ENCODE measurements around the gene ANAPC15. TPM values are rescaled to one million over a fixed set of nuclear protein-coding genes. Genes with fewer than 3 reads are reported as not detected.
A peak's percentile ranks its signal among the peaks of the same experiment; 100 is the strongest.

The ANAPC15 gene
- polyA plus RNA-seq, 1 of the 3 experiments (the other 2 are of a cell fraction) = 92.3 TPM

DNA sequence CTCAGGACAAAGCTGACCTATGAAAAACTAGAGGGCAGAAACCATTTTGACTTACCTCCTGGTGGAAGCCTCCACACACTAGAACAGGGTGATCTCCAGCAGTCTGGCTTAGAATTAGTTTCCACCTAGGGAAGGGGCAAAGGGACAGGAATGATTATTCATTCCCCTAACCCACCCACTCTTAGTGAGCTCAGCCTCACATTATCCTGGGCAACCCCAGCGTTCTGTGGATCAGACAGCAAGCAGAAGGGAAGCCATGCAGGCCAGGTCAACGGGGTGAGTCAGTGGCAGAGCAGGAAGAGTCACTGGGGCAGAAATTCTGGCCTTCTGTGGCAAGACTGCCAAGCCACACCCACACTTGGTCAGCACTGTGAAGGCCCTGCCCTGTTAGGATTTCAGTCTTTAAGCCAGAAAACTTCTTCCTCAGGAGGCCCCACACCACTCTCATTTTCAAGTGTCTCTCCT lies 42.7 kb downstream of the ANAPC15 start:
- peaks cover 21 to 52% of the 10 kb centered on the region in 2 experiments for H3K4me1 ChIP-seq (ENCODE audit: control insufficient read depth in 1 of 2, insufficient read depth in 2 of 2, low read depth in 1 of 2, low read length in 1 of 2)
- no peaks in the 10 kb centered on the region for H3K9me3 ChIP-seq
- no peaks in the 10 kb centered on the region for H3K27me3 ChIP-seq (ENCODE audit: insufficient read depth)
- H3F3A ChIP-seq (replicated peaks; ENCODE audit: insufficient read depth) = peaks cover 39% of the 10 kb centered on the region
- H3K4me3 ChIP-seq (ENCODE audit: low read depth in 2 of 2, low read length in 1 of 2) = peak overlapping the region in 1 of 2 experiments; percentile 43; a peak in 2 of 4 replicates
- peak overlapping the region; percentile 53 for H3K4me2 ChIP-seq
- H4K20me1 ChIP-seq (ENCODE audit: insufficient read depth) = no peaks in the 10 kb centered on the region
- ChIA-PET CTCF (interaction anchor here (0.9 to 1.4 kb wide), 2 partner anchors 9 to 44 kb away, joined by 3 read pairs; no protein-coding TSS in a partner anchor), POLR2A (interaction anchor here (0.8 kb wide), 1 partner anchor 28 kb away, joined by 3 read pairs; no protein-coding TSS in a partner anchor)
- H3K27ac ChIP-seq (ENCODE audit: low read depth in 2 of 2, low read length in 1 of 2) = peak overlapping the region; percentile 69 to 82
- H2AFZ ChIP-seq (ENCODE audit: low read depth) = 0 out of 2 replicates have a peak overlapping the region, but pooled peaks have one; percentile 45
- H3K36me3 ChIP-seq (replicated peaks in 1 of 2; ENCODE audit: control insufficient read depth in 1 of 2, insufficient read depth in 2 of 2, low read length in 1 of 2) = peaks cover 3 to 4% of the 10 kb centered on the region in 2 experiments
- TF ChIP-seq EP300 (IDR thresholded peaks at IDR 0.05; ENCODE audit: borderline replicate concordance in 1 of 2, low read depth in 1 of 2, low read length in 1 of 2) (no peak), FOXJ3 (CRISPR knock-in tag; IDR thresholded peaks at IDR 0.05) (no peak), YY1 (IDR thresholded peaks at IDR 0.05; ENCODE audit: low read depth) (peak; percentile 35; the same call in 1 of the 2 replicates), FOSL2 (IDR thresholded peaks at IDR 0.05; ENCODE audit: borderline replicate concordance, low read depth) (peak; percentile 72), JUND (IDR thresholded peaks at IDR 0.05) (peak; percentile 29; the same call in 1 of the 2 replicates), NFIC (IDR thresholded peaks at IDR 0.05; ENCODE audit: borderline replicate concordance) (peak; percentile 56), POLR2AphosphoS5 (IDR thresholded peaks at IDR 0.05; ENCODE audit: low read depth, low read length) (peak; percentile 43; the same call in 1 of the 2 replicates)
- H3K9me2 ChIP-seq = no peaks in the 10 kb centered on the region
- DNase-seq = no peak
- 0% methylated on average over 2 of the region's 2 CpGs for WGBS (ENCODE audit: low lambda C conversion rate)
- peaks cover 97% of the 10 kb centered on the region for H3K79me2 ChIP-seq (ENCODE audit: insufficient read depth)
- peak overlapping the region; percentile 53; the same call in 1 of the 2 replicates for H3K9ac ChIP-seq

DNA sequence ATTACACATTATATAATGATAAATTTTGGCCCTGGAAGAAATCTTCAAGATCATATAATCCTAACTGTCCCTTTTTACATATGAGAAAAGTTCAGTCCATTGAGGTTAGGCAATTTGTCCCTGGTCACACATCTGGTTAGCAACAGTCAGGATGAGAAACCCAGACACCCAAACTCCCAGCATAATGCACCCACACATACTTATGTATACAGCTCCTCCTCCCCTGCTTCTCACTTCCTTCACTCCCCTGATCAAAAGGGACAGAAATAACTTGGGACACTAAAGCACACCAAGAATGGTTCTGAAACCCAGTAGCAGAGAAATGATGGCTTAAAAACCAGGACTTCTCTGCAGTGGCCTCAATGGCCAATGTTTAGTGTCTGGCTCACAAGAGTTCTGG lies 43.3 kb downstream of the ANAPC15 start:
- Histone ChIP-seq H3F3A (replicated peaks; ENCODE audit: insufficient read depth) (peaks cover 39% of the 10 kb centered on the region), H3K4me3 (ENCODE audit: low read depth in 2 of 2, low read length in 1 of 2) (peak overlapping the region in 1 of 2 experiments; percentile 43; a peak in 2 of 4 replicates), H3K79me2 (ENCODE audit: insufficient read depth) (peaks cover 97% of the 10 kb centered on the region), H4K20me1 (ENCODE audit: insufficient read depth) (no peaks in the 10 kb centered on the region), H3K27ac (ENCODE audit: low read depth in 2 of 2, low read length in 1 of 2) (peak overlapping the region; percentile 69 to 82), H3K9ac (peak overlapping the region; percentile 53; the same call in 1 of the 2 replicates), H3K36me3 (replicated peaks in 1 of 2; ENCODE audit: control insufficient read depth in 1 of 2, insufficient read depth in 2 of 2, low read length in 1 of 2) (peaks cover 0 to 3% of the 10 kb centered on the region in 2 experiments), H3K4me1 (ENCODE audit: control insufficient read depth in 1 of 2, insufficient read depth in 2 of 2, low read depth in 1 of 2, low read length in 1 of 2) (peaks cover 21 to 52% of the 10 kb centered on the region in 2 experiments), H2AFZ (ENCODE audit: low read depth) (0 out of 2 replicates have a peak overlapping the region, but pooled peaks have one; percentile 45), H3K9me2 (no peaks in the 10 kb centered on the region), H3K4me2 (peak overlapping the region; percentile 53), H3K9me3 (no peaks in the 10 kb centered on the region), H3K27me3 (ENCODE audit: insufficient read depth) (no peaks in the 10 kb centered on the region)
- CTCF ChIA-PET = interaction anchor here (0.8 to 4.2 kb wide), 4 partner anchors 9 to 75 kb away, joined by 3 to 18 read pairs (median 4); no protein-coding TSS in a partner anchor
- no peak for DNase-seq
- POLR2A ChIA-PET = no interaction called here
- TF ChIP-seq TEAD4 (IDR thresholded peaks at IDR 0.05; ENCODE audit: borderline replicate concordance, insufficient read depth) (no peak), MXI1 (IDR thresholded peaks at IDR 0.05; ENCODE audit: low read depth, low read length) (no peak), ELF1 (IDR thresholded peaks at IDR 0.05) (no peak)

DNA sequence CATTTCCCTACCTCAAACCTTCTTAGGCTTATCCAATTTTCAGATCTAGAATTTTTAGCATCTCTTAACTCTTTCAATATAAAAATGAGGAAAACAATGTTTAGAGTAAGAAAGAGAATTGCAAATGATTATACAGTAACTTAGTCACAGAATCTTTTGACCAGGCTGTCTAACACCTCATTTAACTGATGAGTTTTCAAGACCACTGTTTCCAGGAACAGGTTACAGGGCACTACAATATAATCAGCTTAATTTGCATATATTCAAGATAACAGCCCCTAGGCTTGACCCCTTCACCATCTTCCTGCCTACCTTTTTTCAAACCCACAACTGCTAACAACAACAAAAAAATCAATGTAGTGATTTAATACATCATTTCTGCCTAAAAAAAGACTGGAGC lies 44.8 kb downstream of the ANAPC15 start:
- no peak for DNase-seq
- peaks cover 3 to 8% of the 10 kb centered on the region in 2 experiments for H3K36me3 ChIP-seq (replicated peaks in 1 of 2; ENCODE audit: control insufficient read depth in 1 of 2, insufficient read depth in 2 of 2, low read length in 1 of 2)
- no peaks in the 10 kb centered on the region for H3K9me2 ChIP-seq
- H4K20me1 ChIP-seq (ENCODE audit: insufficient read depth) = no peaks in the 10 kb centered on the region
- H3K27ac ChIP-seq (ENCODE audit: low read depth in 2 of 2, low read length in 1 of 2) = no peak overlapping the region; a peak in 1 of 4 replicates
- ChIA-PET POLR2A (no interaction called here), CTCF (interaction anchor here (0.7 to 4.2 kb wide), 7 partner anchors 19 to 116 kb away, joined by 3 to 18 read pairs (median 3); no protein-coding TSS in a partner anchor)
- H3K27me3 ChIP-seq (ENCODE audit: insufficient read depth) = no peaks in the 10 kb centered on the region
- peaks cover 98% of the 10 kb centered on the region for H3K79me2 ChIP-seq (ENCODE audit: insufficient read depth)
- H3F3A ChIP-seq (replicated peaks; ENCODE audit: insufficient read depth) = peaks cover 29% of the 10 kb centered on the region
- peaks cover 21 to 52% of the 10 kb centered on the region in 2 experiments for H3K4me1 ChIP-seq (ENCODE audit: control insufficient read depth in 1 of 2, insufficient read depth in 2 of 2, low read depth in 1 of 2, low read length in 1 of 2)
- no peaks in the 10 kb centered on the region for H3K9me3 ChIP-seq
- peak overlapping the region; percentile 53; the same call in 1 of the 2 replicates for H3K4me2 ChIP-seq
- H3K9ac ChIP-seq = no peak overlapping the region
- no peak overlapping the region for H2AFZ ChIP-seq (ENCODE audit: low read depth)
- no peak overlapping the region for H3K4me3 ChIP-seq (ENCODE audit: low read depth in 2 of 2, low read length in 1 of 2)
- TF ChIP-seq TAF1 (IDR thresholded peaks at IDR 0.05; ENCODE audit: borderline replicate concordance, low read depth, low read length) = no peak
- no peak for TF ChIP-seq YY1 (IDR thresholded peaks at IDR 0.05; ENCODE audit: low read depth)
- TF ChIP-seq SIN3A (IDR thresholded peaks at IDR 0.05; ENCODE audit: borderline replicate concordance, low read depth, low read length) = no peak
- TF ChIP-seq, protein P1, sequence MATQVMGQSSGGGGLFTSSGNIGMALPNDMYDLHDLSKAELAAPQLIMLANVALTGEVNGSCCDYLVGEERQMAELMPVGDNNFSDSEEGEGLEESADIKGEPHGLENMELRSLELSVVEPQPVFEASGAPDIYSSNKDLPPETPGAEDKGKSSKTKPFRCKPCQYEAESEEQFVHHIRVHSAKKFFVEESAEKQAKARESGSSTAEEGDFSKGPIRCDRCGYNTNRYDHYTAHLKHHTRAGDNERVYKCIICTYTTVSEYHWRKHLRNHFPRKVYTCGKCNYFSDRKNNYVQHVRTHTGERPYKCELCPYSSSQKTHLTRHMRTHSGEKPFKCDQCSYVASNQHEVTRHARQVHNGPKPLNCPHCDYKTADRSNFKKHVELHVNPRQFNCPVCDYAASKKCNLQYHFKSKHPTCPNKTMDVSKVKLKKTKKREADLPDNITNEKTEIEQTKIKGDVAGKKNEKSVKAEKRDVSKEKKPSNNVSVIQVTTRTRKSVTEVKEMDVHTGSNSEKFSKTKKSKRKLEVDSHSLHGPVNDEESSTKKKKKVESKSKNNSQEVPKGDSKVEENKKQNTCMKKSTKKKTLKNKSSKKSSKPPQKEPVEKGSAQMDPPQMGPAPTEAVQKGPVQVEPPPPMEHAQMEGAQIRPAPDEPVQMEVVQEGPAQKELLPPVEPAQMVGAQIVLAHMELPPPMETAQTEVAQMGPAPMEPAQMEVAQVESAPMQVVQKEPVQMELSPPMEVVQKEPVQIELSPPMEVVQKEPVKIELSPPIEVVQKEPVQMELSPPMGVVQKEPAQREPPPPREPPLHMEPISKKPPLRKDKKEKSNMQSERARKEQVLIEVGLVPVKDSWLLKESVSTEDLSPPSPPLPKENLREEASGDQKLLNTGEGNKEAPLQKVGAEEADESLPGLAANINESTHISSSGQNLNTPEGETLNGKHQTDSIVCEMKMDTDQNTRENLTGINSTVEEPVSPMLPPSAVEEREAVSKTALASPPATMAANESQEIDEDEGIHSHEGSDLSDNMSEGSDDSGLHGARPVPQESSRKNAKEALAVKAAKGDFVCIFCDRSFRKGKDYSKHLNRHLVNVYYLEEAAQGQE (IDR thresholded peaks at IDR 0.05; ENCODE audit: low read depth, low read length) = no peak
- TF ChIP-seq NRF1 (IDR thresholded peaks at IDR 0.05; ENCODE audit: low read depth, low read length) = no peak
- TF ChIP-seq, protein P2, sequence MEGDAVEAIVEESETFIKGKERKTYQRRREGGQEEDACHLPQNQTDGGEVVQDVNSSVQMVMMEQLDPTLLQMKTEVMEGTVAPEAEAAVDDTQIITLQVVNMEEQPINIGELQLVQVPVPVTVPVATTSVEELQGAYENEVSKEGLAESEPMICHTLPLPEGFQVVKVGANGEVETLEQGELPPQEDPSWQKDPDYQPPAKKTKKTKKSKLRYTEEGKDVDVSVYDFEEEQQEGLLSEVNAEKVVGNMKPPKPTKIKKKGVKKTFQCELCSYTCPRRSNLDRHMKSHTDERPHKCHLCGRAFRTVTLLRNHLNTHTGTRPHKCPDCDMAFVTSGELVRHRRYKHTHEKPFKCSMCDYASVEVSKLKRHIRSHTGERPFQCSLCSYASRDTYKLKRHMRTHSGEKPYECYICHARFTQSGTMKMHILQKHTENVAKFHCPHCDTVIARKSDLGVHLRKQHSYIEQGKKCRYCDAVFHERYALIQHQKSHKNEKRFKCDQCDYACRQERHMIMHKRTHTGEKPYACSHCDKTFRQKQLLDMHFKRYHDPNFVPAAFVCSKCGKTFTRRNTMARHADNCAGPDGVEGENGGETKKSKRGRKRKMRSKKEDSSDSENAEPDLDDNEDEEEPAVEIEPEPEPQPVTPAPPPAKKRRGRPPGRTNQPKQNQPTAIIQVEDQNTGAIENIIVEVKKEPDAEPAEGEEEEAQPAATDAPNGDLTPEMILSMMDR (IDR thresholded peaks at IDR 0.05) = no peak
- TF ChIP-seq, protein P3, sequence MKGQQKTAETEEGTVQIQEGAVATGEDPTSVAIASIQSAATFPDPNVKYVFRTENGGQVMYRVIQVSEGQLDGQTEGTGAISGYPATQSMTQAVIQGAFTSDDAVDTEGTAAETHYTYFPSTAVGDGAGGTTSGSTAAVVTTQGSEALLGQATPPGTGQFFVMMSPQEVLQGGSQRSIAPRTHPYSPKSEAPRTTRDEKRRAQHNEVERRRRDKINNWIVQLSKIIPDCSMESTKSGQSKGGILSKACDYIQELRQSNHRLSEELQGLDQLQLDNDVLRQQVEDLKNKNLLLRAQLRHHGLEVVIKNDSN (IDR thresholded peaks at IDR 0.05; ENCODE audit: borderline replicate concordance, low read depth) = no peak
